PC-3 (cell line): ENCODE results near the gene HYKK. TPM values are rescaled to one million over a fixed set of nuclear protein-coding genes. Genes with fewer than 3 reads are reported as not detected.

Experiments
- ATAC-seq: fragments of 200-7000 bp; cut with Tn5 transposase; 2 replicates; pipeline ENCODE4 v1.9.1; 2020; ENCODE audit warnings: mild to moderate bottlenecking, moderate library complexity
- BruUV-seq: library from RNA; stranded (reverse); fragments of 400-500 nt; replicated peaks from 2 replicates; lab custom pipeline; 2021; lab: Mats Ljungman, UMichigan
- CTCF ChIA-PET: fragments of 300-600 bp; sonication (Branson Sonifier 250); formaldehyde crosslinking; loops from one replicate; lab custom pipeline; 2022; ENCODE audit warnings: antibody characterized with exemption; lab: Charles Lee
- POLR2A ChIA-PET: fragments of 300-600 bp; sonication (Branson Sonifier 250); formaldehyde crosslinking; loops from one replicate; lab custom pipeline; 2022; ENCODE audit warnings: antibody characterized with exemption; ENCODE audit not compliant: unreplicated experiment; lab: Charles Lee
- DNase-seq: peaks from one replicate; pipeline ENCODE4 v3.0.0-alpha.2; 2015
- H2AFZ ChIP-seq: fragments of 300-600 bp; sonication (generic); 2 replicates; pipeline ENCODE4 v1.6.0; 2016; ENCODE audit warnings: antibody characterized with exemption, low read length
- H3F3A ChIP-seq: fragments of 300-600 bp; sonication (generic); one replicate; pipeline ENCODE4 v1.6.0; 2017; ENCODE audit warnings: antibody characterized with exemption, low read length, control low read depth, mild to moderate bottlenecking; ENCODE audit not compliant: unreplicated experiment
- H3K27ac ChIP-seq: fragments of 300-600 bp; sonication (generic); 2 replicates; pipeline ENCODE4 v1.5.1; 2016; ENCODE audit warnings: mild to moderate bottlenecking, low read length
- H3K27me3 ChIP-seq: fragments of 300-600 bp; sonication (generic); 2 replicates; pipeline ENCODE4 v1.6.1; 2016; ENCODE audit warnings: low read length, mixed read lengths
- H3K36me3 ChIP-seq: fragments of 300-600 bp; sonication (generic); 2 replicates; pipeline ENCODE4 v1.6.1; 2016; ENCODE audit warnings: low read depth, mixed run types, low read length, mixed read lengths
- H3K4me1 ChIP-seq: fragments of 300-600 bp; sonication (generic); 2 replicates; pipeline ENCODE4 v1.5.1; 2016; ENCODE audit warnings: low read length; ENCODE audit not compliant: insufficient read depth
- H3K4me2 ChIP-seq: fragments of 300-600 bp; sonication (generic); 2 replicates; pipeline ENCODE4 v1.6.0; 2016; ENCODE audit warnings: low read length
- H3K4me3 ChIP-seq: fragments of 300-600 bp; sonication (generic); 2 replicates; pipeline ENCODE4 v1.5.1; 2016; ENCODE audit warnings: mild to moderate bottlenecking, low read length, mixed read lengths
- H3K79me2 ChIP-seq: fragments of 300-600 bp; sonication (generic); 2 replicates; pipeline ENCODE4 v1.6.1; 2017; ENCODE audit warnings: low read length, mixed read lengths
- H3K9ac ChIP-seq: fragments of 300-600 bp; sonication (generic); 2 replicates; pipeline ENCODE4 v1.6.0; 2016; ENCODE audit warnings: mild to moderate bottlenecking, low read length
- H3K9me2 ChIP-seq: fragments of 300-600 bp; sonication (generic); replicated peaks from 2 replicates; pipeline ENCODE4 v1.6.1; 2016; ENCODE audit warnings: mixed run types, low read length, mixed read lengths
- H3K9me3 ChIP-seq: fragments of 300-600 bp; sonication (generic); 2 replicates; pipeline ENCODE4 v1.6.1; 2016; ENCODE audit warnings: low read length, mixed read lengths
- H4K20me1 ChIP-seq: fragments of 300-600 bp; sonication (generic); 2 replicates; pipeline ENCODE4 v1.6.1; 2016; ENCODE audit warnings: low read length, mixed read lengths
- CTCF ChIP-seq: fragments of 300-600 bp; sonication (generic); conservative IDR thresholded peaks from 2 replicates; pipeline ENCODE4 v1.5.1; 2017; ENCODE audit warnings: antibody characterized with exemption, low read depth, mild to moderate bottlenecking, low read length
- EZH2 ChIP-seq: fragments of 300-600 bp; sonication (generic); IDR thresholded peaks from one replicate; pipeline ENCODE4 v1.6.1; 2017; ENCODE audit warnings: antibody characterized with exemption, mild to moderate bottlenecking, low read length; ENCODE audit not compliant: unreplicated experiment
- EZH2phosphoT487 ChIP-seq: fragments of 300-600 bp; sonication (generic); IDR thresholded peaks from 2 replicates; pipeline ENCODE4 v1.6.1; 2018; ENCODE audit warnings: mild to moderate bottlenecking, antibody characterized with exemption, low read length, borderline replicate concordance
- intact Hi-C: fragments of 100-400 bp; cut with micrococcal nuclease; formaldehyde crosslinking; loops from 2 replicates; pipeline ENCODE4 v1.9.0; 2023
- total RNA-seq: library from RNA; depleted of rRNA; stranded (reverse); fragments of >200 nt; gene quantifications from 2 replicates; pipeline ENCODE4 v1.2.3, GENCODE V29; 2014

The HYKK gene
- total RNA-seq, 1 experiment from 2014 or later, result 7.3 TPM

- no peak for DNase-seq
- Histone ChIP-seq H3K9ac (peak overlapping the region; percentile 93), H3F3A (no peaks in the 10 kb centered on the region), H2AFZ (no peak overlapping the region), H3K4me3 (peak overlapping the region; percentile 99), H3K9me3 (no peaks in the 10 kb centered on the region), H3K4me1 (peaks cover 18% of the 10 kb centered on the region), H3K9me2 (no peaks in the 10 kb centered on the region), H3K27me3 (no peaks in the 10 kb centered on the region), H3K36me3 (peaks cover 43% of the 10 kb centered on the region), H3K79me2 (peaks cover 42% of the 10 kb centered on the region), H4K20me1 (peaks cover 9% of the 10 kb centered on the region; the same call in 1 of the 2 replicates), H3K27ac (no peak overlapping the region), H3K4me2 (peak overlapping the region; percentile 83)
- no peak for ATAC-seq
- CTCF ChIA-PET, result no interaction called here
- TF ChIP-seq CTCF (no peak), EZH2 (no peak), EZH2phosphoT487 (no peak)
- intact Hi-C loops, result loop anchor here (5.0 kb wide), 1 partner anchor 34 kb away; the partner anchor contains the start of gene HYKK
- POLR2A ChIA-PET, result interaction anchor here (0.5 kb wide), 1 partner anchor 324 kb away, joined by 14 read pairs; no protein-coding TSS in a partner anchor
- no TSS peak for BruUV-seq
These were observed 34.3 kb downstream of the HYKK start for GRCh38 chr15:78541744-78542034.

GRCh38 chr15:78542647-78543046 is 35.3 kb downstream of the HYKK start:
- H3K4me1 ChIP-seq, result peaks cover 18% of the 10 kb centered on the region
- CTCF ChIA-PET, result no interaction called here
- peaks cover 50% of the 10 kb centered on the region for H3K36me3 ChIP-seq
- H3K9ac ChIP-seq, result no peak overlapping the region
- peaks cover 42% of the 10 kb centered on the region for H3K79me2 ChIP-seq
- H3K27me3 ChIP-seq, result no peaks in the 10 kb centered on the region
- peak overlapping the region; percentile 83 for H3K4me2 ChIP-seq
- H3K4me3 ChIP-seq, result peak overlapping the region; percentile 99
- no peaks in the 10 kb centered on the region for H3K9me2 ChIP-seq
- H3F3A ChIP-seq, result no peaks in the 10 kb centered on the region
- H3K27ac ChIP-seq, result no peak overlapping the region
- POLR2A ChIA-PET, result no interaction called here
- TF ChIP-seq CTCF, result no peak
- TF ChIP-seq EZH2phosphoT487, result no peak
- TF ChIP-seq EZH2, result no peak
- intact Hi-C loops, result loop anchor here (5.0 kb wide), 1 partner anchor 35 kb away; the partner anchor contains the start of gene HYKK
- BruUV-seq, result no TSS peak
- H2AFZ ChIP-seq, result no peak overlapping the region
- peaks cover 9% of the 10 kb centered on the region; the same call in 1 of the 2 replicates for H4K20me1 ChIP-seq
- no peak for DNase-seq
- no peaks in the 10 kb centered on the region for H3K9me3 ChIP-seq
- no peak for ATAC-seq

GRCh38 chr15:78550194-78550593 is 42.8 kb downstream of the HYKK start:
- DNase-seq (no peak), ATAC-seq (no peak)
- TF ChIP-seq CTCF, result no peak
- no peak for TF ChIP-seq EZH2
- TF ChIP-seq EZH2phosphoT487, result no peak
- Histone ChIP-seq H3K4me3 (no peak overlapping the region), H3K9me3 (no peaks in the 10 kb centered on the region), H3K4me1 (no peaks in the 10 kb centered on the region), H3K9ac (no peak overlapping the region), H2AFZ (no peak overlapping the region), H3K9me2 (no peaks in the 10 kb centered on the region), H4K20me1 (no peaks in the 10 kb centered on the region), H3K36me3 (peaks cover 45% of the 10 kb centered on the region), H3K27ac (no peak overlapping the region), H3K79me2 (0 out of 2 replicates have a peak, but pooled peaks cover 2% of the 10 kb centered on the region), H3K4me2 (no peak overlapping the region), H3K27me3 (no peaks in the 10 kb centered on the region), H3F3A (no peaks in the 10 kb centered on the region)
- intact Hi-C loops, result no loop called here
- ChIA-PET CTCF (no interaction called here), POLR2A (no interaction called here)
- no TSS peak for BruUV-seq
